OCI-LY7 (cell line): ENCODE data around the gene DNAJC6.

Experiments
- CTCF ChIP-seq: fragments of 200-600 bp; sonication (generic); conservative IDR thresholded peaks from 2 replicates; pipeline ENCODE4 v1.5.1; 2014; ENCODE audit warnings: mild to moderate bottlenecking, antibody characterized with exemption, low read length, moderate library complexity, mixed read lengths
- EZH2phosphoT487 ChIP-seq: fragments of 200-600 bp; sonication (generic); IDR thresholded peaks from 2 replicates; pipeline ENCODE4 v1.6.1; 2018; ENCODE audit warnings: low read depth, borderline replicate concordance, mild to moderate bottlenecking, mixed run types, antibody characterized with exemption, low read length, moderate library complexity, mixed read lengths

DNA sequence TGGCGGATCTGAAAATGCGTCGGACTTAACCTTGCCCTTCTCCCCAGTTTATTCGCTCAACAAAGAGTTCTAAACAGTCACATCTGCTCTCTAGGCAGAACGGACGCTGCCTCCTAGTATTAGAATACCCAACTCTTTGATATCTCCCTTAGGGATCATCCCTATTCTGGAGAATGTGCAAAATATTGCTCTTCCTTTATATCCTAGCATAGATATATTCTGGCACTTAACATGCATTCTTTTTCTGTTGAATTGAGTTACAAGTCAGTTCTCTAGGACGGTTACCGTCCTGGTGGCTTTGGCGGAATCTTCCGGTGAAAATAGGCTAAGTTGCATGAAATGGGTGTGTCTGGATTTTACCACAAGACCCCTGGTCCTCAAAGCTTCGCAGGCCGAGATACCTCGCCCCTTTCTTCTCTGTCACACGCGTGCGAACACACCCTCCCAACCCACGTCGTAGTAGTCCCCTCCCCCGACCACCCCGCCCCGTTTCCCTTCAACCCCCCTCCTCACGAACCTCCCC is 501 bp upstream of the DNAJC6 start:
- TF ChIP-seq CTCF (no peak), EZH2phosphoT487 (no peak)
